WERI-Rb-1 (cell line): ENCODE results near the gene EEIG1.

ENCODE experiments used
- DNase-seq: peaks from one replicate; pipeline ENCODE4 v3.0.0-alpha.2; 2020
- H3K27ac ChIP-seq: fragments of 250-450 bp; sonication (Bioruptor Pico); 2 replicates; pipeline ENCODE4 v1.5.1; 2020; ENCODE audit warnings: mild to moderate bottlenecking, moderate library complexity
- H3K27me3 ChIP-seq: fragments of 250-450 bp; sonication (Bioruptor Pico); 2 replicates; pipeline ENCODE4 v1.5.1; 2021; ENCODE audit warnings: mild to moderate bottlenecking, low read depth, moderate library complexity; ENCODE audit not compliant: insufficient read depth, severe bottlenecking
- H3K36me3 ChIP-seq: fragments of 250-450 bp; sonication (Bioruptor Pico); 2 replicates; pipeline ENCODE4 v1.5.1; 2020; ENCODE audit warnings: mild to moderate bottlenecking, moderate library complexity
- H3K4me3 ChIP-seq: 2 replicates; pipeline ENCODE4 v1.5.1; 2011; ENCODE audit warnings: low read depth, mild to moderate bottlenecking, control low read depth, low read length
- H3K9me3 ChIP-seq: fragments of 250-450 bp; sonication (Bioruptor Pico); 2 replicates; pipeline ENCODE4 v1.5.1; 2021; ENCODE audit warnings: mild to moderate bottlenecking, moderate library complexity; ENCODE audit not compliant: severe bottlenecking
- TF ChIP-seq, protein P1 (sequence below): IDR thresholded peaks from 2 replicates; pipeline ENCODE4 v1.5.1; 2011; ENCODE audit warnings: low read depth, mild to moderate bottlenecking, control low read depth, inconsistent platforms, low read length

Gene EEIG1

DNA sequence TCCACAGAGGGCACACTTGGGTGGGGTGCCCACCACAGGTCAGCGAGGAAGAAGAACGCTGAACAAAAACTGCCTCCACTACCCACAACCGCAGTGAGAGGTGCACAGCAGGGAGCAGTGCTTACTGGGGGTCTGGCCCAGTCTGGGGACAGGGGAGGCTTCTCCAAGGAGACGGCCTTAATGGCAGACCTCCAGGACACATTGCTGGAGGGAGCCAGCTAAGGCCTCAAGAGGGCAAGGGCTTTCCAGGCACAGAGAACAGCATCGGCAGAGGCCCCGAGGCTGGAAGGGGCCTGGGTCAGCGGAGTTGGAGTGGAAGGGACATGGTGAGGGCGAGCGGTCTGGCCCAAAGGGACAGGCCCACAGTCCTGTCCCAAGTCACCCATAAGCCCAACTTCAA lies 34.8 kb downstream of the EEIG1 start:
- no peak for DNase-seq
- TF ChIP-seq, protein P1, sequence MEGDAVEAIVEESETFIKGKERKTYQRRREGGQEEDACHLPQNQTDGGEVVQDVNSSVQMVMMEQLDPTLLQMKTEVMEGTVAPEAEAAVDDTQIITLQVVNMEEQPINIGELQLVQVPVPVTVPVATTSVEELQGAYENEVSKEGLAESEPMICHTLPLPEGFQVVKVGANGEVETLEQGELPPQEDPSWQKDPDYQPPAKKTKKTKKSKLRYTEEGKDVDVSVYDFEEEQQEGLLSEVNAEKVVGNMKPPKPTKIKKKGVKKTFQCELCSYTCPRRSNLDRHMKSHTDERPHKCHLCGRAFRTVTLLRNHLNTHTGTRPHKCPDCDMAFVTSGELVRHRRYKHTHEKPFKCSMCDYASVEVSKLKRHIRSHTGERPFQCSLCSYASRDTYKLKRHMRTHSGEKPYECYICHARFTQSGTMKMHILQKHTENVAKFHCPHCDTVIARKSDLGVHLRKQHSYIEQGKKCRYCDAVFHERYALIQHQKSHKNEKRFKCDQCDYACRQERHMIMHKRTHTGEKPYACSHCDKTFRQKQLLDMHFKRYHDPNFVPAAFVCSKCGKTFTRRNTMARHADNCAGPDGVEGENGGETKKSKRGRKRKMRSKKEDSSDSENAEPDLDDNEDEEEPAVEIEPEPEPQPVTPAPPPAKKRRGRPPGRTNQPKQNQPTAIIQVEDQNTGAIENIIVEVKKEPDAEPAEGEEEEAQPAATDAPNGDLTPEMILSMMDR, result no peak
- Histone ChIP-seq H3K4me3 (no peak overlapping the region), H3K36me3 (peaks cover 68% of the 10 kb centered on the region), H3K27ac (no peak overlapping the region), H3K27me3 (no peaks in the 10 kb centered on the region), H3K9me3 (no peaks in the 10 kb centered on the region)

DNA sequence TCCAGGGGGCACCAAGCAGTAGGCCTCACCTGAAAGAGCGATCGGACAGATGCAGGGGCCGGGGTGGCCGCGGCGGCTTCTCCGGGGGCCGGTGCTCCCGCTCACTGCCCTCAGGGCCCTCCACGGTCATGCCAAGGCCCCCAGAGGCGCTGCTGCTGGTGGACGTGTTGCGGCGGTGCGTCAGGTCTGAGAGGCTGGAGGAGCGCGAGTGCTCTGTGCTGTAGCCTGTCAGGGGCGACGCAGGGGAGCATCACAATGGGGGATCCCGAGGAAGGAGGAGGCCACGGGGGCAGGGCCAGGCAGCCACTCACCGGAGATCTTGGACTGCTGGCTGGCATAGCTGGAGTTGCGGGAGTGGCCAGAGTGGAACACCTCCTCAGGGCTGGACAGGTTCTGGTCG lies 35.5 kb downstream of the EEIG1 start:
- Histone ChIP-seq H3K27ac (no peak overlapping the region), H3K27me3 (no peaks in the 10 kb centered on the region), H3K4me3 (no peak overlapping the region), H3K9me3 (no peaks in the 10 kb centered on the region), H3K36me3 (peaks cover 66% of the 10 kb centered on the region)
- DNase-seq, result no peak
- TF ChIP-seq, protein P1, result no peak

DNA sequence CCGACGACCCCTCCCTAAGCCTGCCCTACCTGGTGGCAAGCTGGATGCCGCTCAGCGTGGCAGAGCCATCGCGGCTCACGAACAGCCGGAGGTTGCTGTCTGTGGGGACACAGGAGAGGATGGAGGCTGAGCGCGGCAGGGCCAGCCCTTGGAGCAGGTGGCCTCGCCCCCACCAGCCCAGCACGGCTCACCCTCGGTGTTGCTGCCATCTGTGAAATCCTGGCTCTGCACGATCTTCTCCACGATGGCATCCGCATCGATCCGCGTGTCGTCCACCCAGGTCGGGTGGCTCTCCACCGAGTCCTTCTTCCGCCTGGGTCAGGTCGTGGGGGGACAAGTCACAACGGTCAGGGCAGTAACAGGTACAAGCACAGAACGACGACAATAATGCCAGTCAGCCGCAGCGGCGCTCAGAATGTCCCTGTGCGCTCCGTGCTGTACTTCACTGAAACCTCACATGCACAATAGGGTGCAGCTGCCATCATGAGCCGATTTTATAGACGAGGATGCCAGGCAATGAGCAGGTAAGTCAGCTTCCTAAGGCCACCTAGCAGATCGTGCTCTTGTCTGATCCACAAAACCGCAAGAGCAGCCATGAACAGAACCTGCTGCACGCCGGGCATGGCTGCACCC lies 36.1 kb downstream of the EEIG1 start:
- Histone ChIP-seq H3K27ac (no peak overlapping the region), H3K27me3 (no peaks in the 10 kb centered on the region), H3K36me3 (peaks cover 67% of the 10 kb centered on the region), H3K9me3 (no peaks in the 10 kb centered on the region), H3K4me3 (no peak overlapping the region)
- no peak for DNase-seq
- TF ChIP-seq, protein P1, result no peak

DNA sequence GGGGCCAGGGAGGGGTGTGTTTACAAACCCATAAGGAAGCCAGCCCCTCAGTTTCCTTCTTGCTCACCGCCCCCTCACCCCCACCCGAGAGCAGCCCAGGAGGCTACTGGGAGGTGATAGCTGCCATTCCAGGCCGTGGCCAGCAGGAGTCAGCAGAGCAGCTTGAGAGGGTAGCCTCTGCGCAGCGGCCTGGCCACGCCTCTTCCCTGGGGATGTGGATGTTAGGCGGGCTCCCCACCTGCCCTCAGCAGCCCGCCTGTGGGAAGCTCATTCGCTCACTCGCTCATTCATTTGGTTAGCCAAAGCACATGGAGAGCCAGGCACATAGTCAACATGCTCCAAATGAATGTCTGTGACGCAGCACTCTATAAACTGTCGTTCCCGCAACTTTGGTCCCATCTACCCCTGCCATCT lies 37.1 kb downstream of the EEIG1 start:
- Histone ChIP-seq H3K4me3 (no peak overlapping the region), H3K36me3 (peaks cover 67% of the 10 kb centered on the region), H3K27me3 (no peaks in the 10 kb centered on the region), H3K27ac (peak overlapping the region; percentile 15), H3K9me3 (no peaks in the 10 kb centered on the region)
- TF ChIP-seq, protein P1, result peak; percentile 99
- DNase-seq, result peak; percentile 96

DNA sequence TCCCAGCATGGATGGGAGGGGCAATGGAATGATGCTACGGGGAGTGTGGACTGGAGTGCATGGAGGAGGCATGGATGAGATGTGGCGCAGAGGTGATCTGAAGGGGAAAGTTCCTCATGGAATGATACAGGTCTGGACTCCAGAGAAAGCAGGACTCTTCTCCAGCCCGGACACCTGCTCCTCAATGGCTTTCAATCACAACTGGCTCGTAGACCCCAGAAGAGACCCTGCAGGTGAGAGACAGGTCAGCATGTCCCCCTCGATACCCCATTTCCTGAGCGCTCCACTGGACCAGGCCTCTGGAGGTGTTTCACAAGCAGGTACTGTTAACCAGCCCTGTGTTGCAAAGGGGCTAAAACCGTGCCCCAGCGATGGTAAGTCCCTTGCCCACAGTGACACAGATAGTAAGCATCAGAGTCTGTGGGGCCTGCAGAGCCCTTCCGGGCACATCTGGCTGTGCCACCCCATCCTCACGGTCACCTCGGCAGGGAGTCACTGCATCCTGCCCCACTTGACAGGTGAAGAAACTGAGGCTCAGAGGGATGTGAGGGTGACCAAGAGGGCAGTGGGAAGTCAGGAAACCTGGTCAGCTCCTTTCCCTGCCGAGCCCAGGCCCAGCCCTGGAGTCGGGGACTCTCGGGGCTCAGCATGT lies 37.7 kb downstream of the EEIG1 start:
- Histone ChIP-seq H3K27ac (no peak overlapping the region; the same call in 1 of the 2 replicates), H3K4me3 (no peak overlapping the region), H3K27me3 (no peaks in the 10 kb centered on the region), H3K9me3 (no peaks in the 10 kb centered on the region), H3K36me3 (peaks cover 62% of the 10 kb centered on the region)
- TF ChIP-seq, protein P1, result no peak
- no peak for DNase-seq
